GM23338 (cell line): ENCODE data around the gene GNB4. TPM values are rescaled to one million over a fixed set of nuclear protein-coding genes. Genes with fewer than 3 reads are reported as not detected.

Experiments used
- ATAC-seq: fragments of 200-7000 bp; cut with Tn5 transposase; 3 replicates; pipeline ENCODE4 v1.9.1; 2020
- DNase-seq: peaks from one replicate; pipeline ENCODE4 v3.0.0-alpha.2; 2015; ENCODE audit warnings: low spot score
- H2AFZ ChIP-seq: fragments of 200-600 bp; sonication (generic); 2 replicates; pipeline ENCODE4 v1.8.0; 2016; ENCODE audit warnings: antibody characterized with exemption, mild to moderate bottlenecking, moderate library complexity
- H3F3A ChIP-seq: fragments of 200-600 bp; sonication (generic); replicated peaks from 2 replicates; pipeline ENCODE4 v1.8.0; 2017; ENCODE audit warnings: antibody characterized with exemption, mixed run types, low read depth
- H3K27ac ChIP-seq: fragments of 200-600 bp; sonication (generic); 2 replicates; pipeline ENCODE4 v1.6.1; 2016; ENCODE audit warnings: low read depth
- H3K27me3 ChIP-seq: fragments of 200-600 bp; sonication (generic); 2 replicates; pipeline ENCODE4 v1.8.0; 2016; ENCODE audit warnings: mild to moderate bottlenecking, mixed run types, moderate library complexity; ENCODE audit not compliant: insufficient read depth
- H3K36me3 ChIP-seq: fragments of 200-600 bp; sonication (generic); 2 replicates; pipeline ENCODE4 v1.8.0; 2016; ENCODE audit warnings: mild to moderate bottlenecking; ENCODE audit not compliant: insufficient read depth
- H3K4me1 ChIP-seq: fragments of 200-600 bp; sonication (generic); 2 replicates; pipeline ENCODE4 v1.8.0; 2016; ENCODE audit warnings: mild to moderate bottlenecking, moderate library complexity; ENCODE audit not compliant: insufficient read depth
- H3K4me2 ChIP-seq: fragments of 200-600 bp; sonication (generic); 2 replicates; pipeline ENCODE4 v1.7.1; 2017; ENCODE audit warnings: mixed run types
- H3K4me3 ChIP-seq: fragments of 200-600 bp; sonication (generic); 2 replicates; pipeline ENCODE4 v1.6.1; 2016; ENCODE audit warnings: mixed run types
- H3K79me2 ChIP-seq: fragments of 200-600 bp; sonication (generic); replicated peaks from 2 replicates; pipeline ENCODE4 v1.8.0; 2017; ENCODE audit warnings: mild to moderate bottlenecking; ENCODE audit not compliant: insufficient read depth
- H3K9me2 ChIP-seq: fragments of 200-600 bp; sonication (generic); 2 replicates; pipeline ENCODE4 v1.8.0; 2017; ENCODE audit not compliant: insufficient read depth
- H4K20me1 ChIP-seq: fragments of 200-600 bp; sonication (generic); replicated peaks from 2 replicates; pipeline ENCODE4 v1.8.0; 2017; ENCODE audit warnings: mild to moderate bottlenecking; ENCODE audit not compliant: insufficient read depth
- H3K27ac Mint-ChIP-seq: 2 replicates; pipeline ENCODE4 v1.8.0; 2020; ENCODE audit warnings: inconsistent platforms, mild to moderate bottlenecking, moderate library complexity, mixed read lengths
- H3K27me3 Mint-ChIP-seq: 3 replicates; pipeline ENCODE4 v1.8.0; 2022; ENCODE audit warnings: low read depth, mild to moderate bottlenecking, moderate library complexity, mixed read lengths, inconsistent platforms; ENCODE audit not compliant: insufficient read depth, poor library complexity
- H3K36me3 Mint-ChIP-seq: 3 replicates; pipeline ENCODE4 v1.8.0; 2021; ENCODE audit warnings: low read depth, mild to moderate bottlenecking, inconsistent platforms, moderate library complexity, mixed read lengths
- H3K4me1 Mint-ChIP-seq: 3 replicates; pipeline ENCODE4 v1.8.0; 2020; ENCODE audit warnings: mild to moderate bottlenecking, inconsistent platforms, mixed read lengths
- H3K4me3 Mint-ChIP-seq: 3 replicates; pipeline ENCODE4 v1.8.0; 2021; ENCODE audit warnings: moderate library complexity, mild to moderate bottlenecking, inconsistent platforms, mixed read lengths
- H3K9me3 Mint-ChIP-seq: 3 replicates; pipeline ENCODE4 v1.8.0; 2020; ENCODE audit warnings: moderate library complexity, mild to moderate bottlenecking, inconsistent platforms, mixed read lengths
- CREB1 ChIP-seq: fragments of 250-450 bp; sonication (Bioruptor Pico); IDR thresholded peaks from 2 replicates; pipeline ENCODE4 v1.5.0; 2020; ENCODE audit warnings: low read depth, mild to moderate bottlenecking, moderate library complexity
- NANOG ChIP-seq: IDR thresholded peaks from 2 replicates; pipeline ENCODE4 v1.6.1; 2016; ENCODE audit warnings: antibody characterized with exemption, borderline replicate concordance
- ZNF331 ChIP-seq: fragments of 250-450 bp; sonication (Bioruptor Pico); IDR thresholded peaks from 2 replicates; pipeline ENCODE4 v1.5.0; 2020; ENCODE audit warnings: low read depth, mild to moderate bottlenecking, moderate library complexity
- polyA plus RNA-seq: library from polyadenylated mRNA; unstranded; fragments of >200 nt; fragmentation: Nextera tagmentation; extraction: Ambion mirVana; gene quantifications from 2 replicates; pipeline ENCODE4 v1.2.1, GENCODE V29; 2016
- total RNA-seq: library from RNA; depleted of rRNA; stranded (reverse); fragments of >200 nt; shearing (Covaris generic); gene quantifications from 2 replicates; pipeline ENCODE4 v1.2.3, GENCODE V29; 2014
- TF ChIP-seq, protein P1 (sequence below), 2 experiments: fragments of 200-600 bp in 1 of 2; sonication (generic) in 1 of 2; conservative IDR thresholded peaks; 2 replicates each; pipeline versions ENCODE4 v1.5.1 to v1.6.1; 2016 to 2017; ENCODE audit warnings: antibody characterized with exemption in 2 of 2, low read depth in 2 of 2, mild to moderate bottlenecking in 2 of 2, moderate library complexity in 1 of 2
- TF ChIP-seq, protein P2 (sequence below): fragments of 250-450 bp; sonication (Bioruptor Pico); IDR thresholded peaks from 2 replicates; pipeline ENCODE4 v1.5.0; 2020; ENCODE audit warnings: mild to moderate bottlenecking, moderate library complexity
- TF ChIP-seq, protein P3 (sequence below): IDR thresholded peaks from one replicate; pipeline ENCODE4 v1.6.1; 2018; ENCODE audit warnings: antibody characterized with exemption; ENCODE audit not compliant: unreplicated experiment

Gene GNB4
- total and polyA plus RNA-seq, 2 experiments from 2014 or later, result 11.3 to 28.4 TPM

DNA sequence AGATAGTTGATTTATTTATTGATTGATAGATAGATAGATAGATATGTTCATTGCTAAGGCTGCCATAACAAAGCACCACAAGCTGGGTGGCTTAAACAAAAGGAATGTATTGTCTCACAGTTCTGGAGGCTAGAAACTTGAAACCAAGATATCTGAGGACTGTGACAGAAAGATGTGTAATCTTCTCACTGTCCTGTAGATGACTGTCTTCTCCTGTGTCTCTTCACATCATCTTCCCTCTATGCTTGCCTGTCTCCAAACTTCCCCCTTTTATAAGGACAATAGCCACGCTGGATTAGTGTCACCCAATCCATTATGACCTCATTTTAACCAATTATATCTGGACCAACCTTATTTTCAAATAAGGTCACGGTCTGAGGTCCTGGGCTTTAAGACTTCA lies 40.9 kb downstream of the GNB4 start (continued):
- TF ChIP-seq, protein P1, sequence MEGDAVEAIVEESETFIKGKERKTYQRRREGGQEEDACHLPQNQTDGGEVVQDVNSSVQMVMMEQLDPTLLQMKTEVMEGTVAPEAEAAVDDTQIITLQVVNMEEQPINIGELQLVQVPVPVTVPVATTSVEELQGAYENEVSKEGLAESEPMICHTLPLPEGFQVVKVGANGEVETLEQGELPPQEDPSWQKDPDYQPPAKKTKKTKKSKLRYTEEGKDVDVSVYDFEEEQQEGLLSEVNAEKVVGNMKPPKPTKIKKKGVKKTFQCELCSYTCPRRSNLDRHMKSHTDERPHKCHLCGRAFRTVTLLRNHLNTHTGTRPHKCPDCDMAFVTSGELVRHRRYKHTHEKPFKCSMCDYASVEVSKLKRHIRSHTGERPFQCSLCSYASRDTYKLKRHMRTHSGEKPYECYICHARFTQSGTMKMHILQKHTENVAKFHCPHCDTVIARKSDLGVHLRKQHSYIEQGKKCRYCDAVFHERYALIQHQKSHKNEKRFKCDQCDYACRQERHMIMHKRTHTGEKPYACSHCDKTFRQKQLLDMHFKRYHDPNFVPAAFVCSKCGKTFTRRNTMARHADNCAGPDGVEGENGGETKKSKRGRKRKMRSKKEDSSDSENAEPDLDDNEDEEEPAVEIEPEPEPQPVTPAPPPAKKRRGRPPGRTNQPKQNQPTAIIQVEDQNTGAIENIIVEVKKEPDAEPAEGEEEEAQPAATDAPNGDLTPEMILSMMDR (conservative IDR thresholded peaks at IDR 0.05; ENCODE audit: low read depth in 2 of 2), result peak in 1 of 2 experiments; percentile 35; a peak in 2 of 4 replicates

DNA sequence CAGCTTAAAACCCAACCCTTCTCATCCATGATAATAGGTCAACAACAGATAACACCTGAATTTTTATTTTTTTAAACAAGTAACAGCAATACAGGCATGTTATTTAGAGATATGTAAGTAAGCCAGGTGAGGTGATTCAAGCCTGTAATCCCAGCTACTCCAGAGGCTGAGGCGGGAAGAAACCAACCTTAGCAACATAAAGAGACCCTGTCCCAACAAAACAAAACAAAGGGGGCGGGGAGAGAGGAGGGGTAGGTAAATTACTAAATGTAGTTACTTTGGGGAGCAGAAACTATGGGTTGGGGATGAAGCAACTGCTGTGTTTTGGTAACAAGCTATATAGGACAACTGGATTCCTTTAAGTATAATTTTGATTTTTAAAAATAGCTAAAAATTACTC lies 47.0 kb downstream of the GNB4 start:
- no peaks in the 10 kb centered on the region for H3K79me2 ChIP-seq
- H3K4me1 ChIP-seq, result peaks cover 43% of the 10 kb centered on the region
- Mint-ChIP-seq H3K27me3 (peaks cover 3% of the 10 kb centered on the region), H3K4me3 (no peak overlapping the region), H3K27ac (peak overlapping the region; percentile 15; the same call in 1 of the 2 replicates), H3K4me1 (peaks cover 47% of the 10 kb centered on the region), H3K9me3 (no peaks in the 10 kb centered on the region), H3K36me3 (no peaks in the 10 kb centered on the region)
- ATAC-seq (peak; percentile 75), DNase-seq (peak; percentile 63)
- no peaks in the 10 kb centered on the region for H3K27me3 ChIP-seq
- H3K36me3 ChIP-seq, result no peaks in the 10 kb centered on the region
- no peaks in the 10 kb centered on the region for H3F3A ChIP-seq
- TF ChIP-seq ZNF331 (no peak), CREB1 (no peak), NANOG (no peak)
- TF ChIP-seq, protein P2, sequence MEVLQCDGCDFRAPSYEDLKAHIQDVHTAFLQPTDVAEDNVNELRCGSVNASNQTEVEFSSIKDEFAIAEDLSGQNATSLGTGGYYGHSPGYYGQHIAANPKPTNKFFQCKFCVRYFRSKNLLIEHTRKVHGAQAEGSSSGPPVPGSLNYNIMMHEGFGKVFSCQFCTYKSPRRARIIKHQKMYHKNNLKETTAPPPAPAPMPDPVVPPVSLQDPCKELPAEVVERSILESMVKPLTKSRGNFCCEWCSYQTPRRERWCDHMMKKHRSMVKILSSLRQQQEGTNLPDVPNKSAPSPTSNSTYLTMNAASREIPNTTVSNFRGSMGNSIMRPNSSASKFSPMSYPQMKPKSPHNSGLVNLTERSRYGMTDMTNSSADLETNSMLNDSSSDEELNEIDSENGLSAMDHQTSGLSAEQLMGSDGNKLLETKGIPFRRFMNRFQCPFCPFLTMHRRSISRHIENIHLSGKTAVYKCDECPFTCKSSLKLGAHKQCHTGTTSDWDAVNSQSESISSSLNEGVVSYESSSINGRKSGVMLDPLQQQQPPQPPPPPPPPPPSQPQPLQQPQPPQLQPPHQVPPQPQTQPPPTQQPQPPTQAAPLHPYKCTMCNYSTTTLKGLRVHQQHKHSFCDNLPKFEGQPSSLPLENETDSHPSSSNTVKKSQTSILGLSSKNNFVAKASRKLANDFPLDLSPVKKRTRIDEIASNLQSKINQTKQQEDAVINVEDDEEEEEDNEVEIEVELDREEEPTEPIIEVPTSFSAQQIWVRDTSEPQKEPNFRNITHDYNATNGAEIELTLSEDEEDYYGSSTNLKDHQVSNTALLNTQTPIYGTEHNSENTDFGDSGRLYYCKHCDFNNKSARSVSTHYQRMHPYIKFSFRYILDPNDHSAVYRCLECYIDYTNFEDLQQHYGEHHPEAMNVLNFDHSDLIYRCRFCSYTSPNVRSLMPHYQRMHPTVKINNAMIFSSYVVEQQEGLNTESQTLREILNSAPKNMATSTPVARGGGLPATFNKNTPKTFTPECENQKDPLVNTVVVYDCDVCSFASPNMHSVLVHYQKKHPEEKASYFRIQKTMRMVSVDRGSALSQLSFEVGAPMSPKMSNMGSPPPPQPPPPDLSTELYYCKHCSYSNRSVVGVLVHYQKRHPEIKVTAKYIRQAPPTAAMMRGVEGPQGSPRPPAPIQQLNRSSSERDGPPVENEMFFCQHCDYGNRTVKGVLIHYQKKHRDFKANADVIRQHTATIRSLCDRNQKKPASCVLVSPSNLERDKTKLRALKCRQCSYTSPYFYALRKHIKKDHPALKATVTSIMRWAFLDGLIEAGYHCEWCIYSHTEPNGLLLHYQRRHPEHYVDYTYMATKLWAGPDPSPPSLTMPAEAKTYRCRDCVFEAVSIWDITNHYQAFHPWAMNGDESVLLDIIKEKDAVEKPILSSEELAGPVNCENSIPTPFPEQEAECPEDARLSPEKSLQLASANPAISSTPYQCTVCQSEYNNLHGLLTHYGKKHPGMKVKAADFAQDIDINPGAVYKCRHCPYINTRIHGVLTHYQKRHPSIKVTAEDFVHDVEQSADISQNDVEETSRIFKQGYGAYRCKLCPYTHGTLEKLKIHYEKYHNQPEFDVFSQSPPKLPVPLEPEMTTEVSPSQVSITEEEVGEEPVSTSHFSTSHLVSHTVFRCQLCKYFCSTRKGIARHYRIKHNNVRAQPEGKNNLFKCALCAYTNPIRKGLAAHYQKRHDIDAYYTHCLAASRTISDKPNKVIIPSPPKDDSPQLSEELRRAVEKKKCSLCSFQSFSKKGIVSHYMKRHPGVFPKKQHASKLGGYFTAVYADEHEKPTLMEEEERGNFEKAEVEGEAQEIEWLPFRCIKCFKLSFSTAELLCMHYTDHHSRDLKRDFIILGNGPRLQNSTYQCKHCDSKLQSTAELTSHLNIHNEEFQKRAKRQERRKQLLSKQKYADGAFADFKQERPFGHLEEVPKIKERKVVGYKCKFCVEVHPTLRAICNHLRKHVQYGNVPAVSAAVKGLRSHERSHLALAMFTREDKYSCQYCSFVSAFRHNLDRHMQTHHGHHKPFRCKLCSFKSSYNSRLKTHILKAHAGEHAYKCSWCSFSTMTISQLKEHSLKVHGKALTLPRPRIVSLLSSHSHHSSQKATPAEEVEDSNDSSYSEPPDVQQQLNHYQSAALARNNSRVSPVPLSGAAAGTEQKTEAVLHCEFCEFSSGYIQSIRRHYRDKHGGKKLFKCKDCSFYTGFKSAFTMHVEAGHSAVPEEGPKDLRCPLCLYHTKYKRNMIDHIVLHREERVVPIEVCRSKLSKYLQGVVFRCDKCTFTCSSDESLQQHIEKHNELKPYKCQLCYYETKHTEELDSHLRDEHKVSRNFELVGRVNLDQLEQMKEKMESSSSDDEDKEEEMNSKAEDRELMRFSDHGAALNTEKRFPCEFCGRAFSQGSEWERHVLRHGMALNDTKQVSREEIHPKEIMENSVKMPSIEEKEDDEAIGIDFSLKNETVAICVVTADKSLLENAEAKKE, result no peak
- TF ChIP-seq, protein P3, sequence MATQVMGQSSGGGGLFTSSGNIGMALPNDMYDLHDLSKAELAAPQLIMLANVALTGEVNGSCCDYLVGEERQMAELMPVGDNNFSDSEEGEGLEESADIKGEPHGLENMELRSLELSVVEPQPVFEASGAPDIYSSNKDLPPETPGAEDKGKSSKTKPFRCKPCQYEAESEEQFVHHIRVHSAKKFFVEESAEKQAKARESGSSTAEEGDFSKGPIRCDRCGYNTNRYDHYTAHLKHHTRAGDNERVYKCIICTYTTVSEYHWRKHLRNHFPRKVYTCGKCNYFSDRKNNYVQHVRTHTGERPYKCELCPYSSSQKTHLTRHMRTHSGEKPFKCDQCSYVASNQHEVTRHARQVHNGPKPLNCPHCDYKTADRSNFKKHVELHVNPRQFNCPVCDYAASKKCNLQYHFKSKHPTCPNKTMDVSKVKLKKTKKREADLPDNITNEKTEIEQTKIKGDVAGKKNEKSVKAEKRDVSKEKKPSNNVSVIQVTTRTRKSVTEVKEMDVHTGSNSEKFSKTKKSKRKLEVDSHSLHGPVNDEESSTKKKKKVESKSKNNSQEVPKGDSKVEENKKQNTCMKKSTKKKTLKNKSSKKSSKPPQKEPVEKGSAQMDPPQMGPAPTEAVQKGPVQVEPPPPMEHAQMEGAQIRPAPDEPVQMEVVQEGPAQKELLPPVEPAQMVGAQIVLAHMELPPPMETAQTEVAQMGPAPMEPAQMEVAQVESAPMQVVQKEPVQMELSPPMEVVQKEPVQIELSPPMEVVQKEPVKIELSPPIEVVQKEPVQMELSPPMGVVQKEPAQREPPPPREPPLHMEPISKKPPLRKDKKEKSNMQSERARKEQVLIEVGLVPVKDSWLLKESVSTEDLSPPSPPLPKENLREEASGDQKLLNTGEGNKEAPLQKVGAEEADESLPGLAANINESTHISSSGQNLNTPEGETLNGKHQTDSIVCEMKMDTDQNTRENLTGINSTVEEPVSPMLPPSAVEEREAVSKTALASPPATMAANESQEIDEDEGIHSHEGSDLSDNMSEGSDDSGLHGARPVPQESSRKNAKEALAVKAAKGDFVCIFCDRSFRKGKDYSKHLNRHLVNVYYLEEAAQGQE, result no peak
- H3K4me2 ChIP-seq, result no peak overlapping the region
- no peak overlapping the region for H3K4me3 ChIP-seq
- no peaks in the 10 kb centered on the region for H3K9me2 ChIP-seq
- peak overlapping the region; percentile 15; the same call in 1 of the 2 replicates for H3K27ac ChIP-seq
- H4K20me1 ChIP-seq, result no peaks in the 10 kb centered on the region
- H2AFZ ChIP-seq, result no peak overlapping the region
